ENCODE measurements around the gene IL17RD.
A peak's percentile ranks its signal among the peaks of the same experiment; 100 is the strongest.

Gene IL17RD

GRCh38 chr3:57158813-57159738, 6.1 kb downstream of the IL17RD start:
- no peak for DNase-seq

GRCh38 chr3:57158325-57158724, 6.8 kb downstream of the IL17RD start:
- DNase-seq, result no peak

GRCh38 chr3:57157545-57157944, 7.6 kb downstream of the IL17RD start:
- no peak for DNase-seq

- no peak for DNase-seq
Measured at GRCh38 chr3:57155310-57155643, 9.9 kb downstream of the IL17RD start.

GRCh38 chr3:57154470-57155309, 10.5 kb downstream of the IL17RD start:
- no peak for DNase-seq

GRCh38 chr3:57152151-57153143, 12.7 kb downstream of the IL17RD start:
- DNase-seq, result no peak

GRCh38 chr3:57151749-57152148, 13.4 kb downstream of the IL17RD start:
- DNase-seq, result no peak

GRCh38 chr3:57151021-57151449, 14.1 kb downstream of the IL17RD start:
- no peak for DNase-seq

GRCh38 chr3:57150113-57150581, 15.0 kb downstream of the IL17RD start:
- DNase-seq, result peak; percentile 6 to 8

- no peak for DNase-seq
Measured at GRCh38 chr3:57147071-57147470, 18.1 kb downstream of the IL17RD start.

GRCh38 chr3:57145852-57146251, 19.3 kb downstream of the IL17RD start:
- DNase-seq, result no peak

GRCh38 chr3:57144952-57145351, 20.2 kb downstream of the IL17RD start:
- no peak for DNase-seq

- DNase-seq, result no peak
Measured at GRCh38 chr3:57143886-57144459, 21.2 kb downstream of the IL17RD start.

GRCh38 chr3:57142411-57142723, 22.8 kb downstream of the IL17RD start:
- DNase-seq, result no peak

GRCh38 chr3:57141719-57142410, 23.3 kb downstream of the IL17RD start:
- DNase-seq, result no peak

- DNase-seq, result no peak
Measured at GRCh38 chr3:57140894-57141293, 24.3 kb downstream of the IL17RD start.

GRCh38 chr3:57135964-57136719, 29.0 kb downstream of the IL17RD start:
- no peak for DNase-seq

GRCh38 chr3:57133157-57133556, 32.0 kb downstream of the IL17RD start:
- no peak for DNase-seq

GRCh38 chr3:57132674-57133073, 32.5 kb downstream of the IL17RD start:
- DNase-seq, result no peak

- no peak for DNase-seq
Measured at GRCh38 chr3:57131210-57131588, 34.0 kb downstream of the IL17RD start.

All from NCI-H446 (cell line).